Measurements from ENCODE around the gene DIPK1B.
"Not testable (repeated sequence)": the region's sequence is repeated elsewhere in the genome, so short reads cannot be mapped to it uniquely, and the experiment has no call there.

DIPK1B gene

GRCh38 chr9:136760424-136760823 lies 48.1 kb downstream of the DIPK1B start:
- H3K4me3 ChIP-seq (replicated peaks; ENCODE audit: low read depth, low read length): no peak overlapping the region
- no peak for DNase-seq (ENCODE audit: extremely low read depth, insufficient read length)
- H3K36me3 ChIP-seq (ENCODE audit: control insufficient read depth, insufficient read depth, low read length): no peaks in the 10 kb centered on the region
- no peak for TF ChIP-seq CTCF (IDR thresholded peaks at IDR 0.05; ENCODE audit: insufficient read depth, low read length, poor library complexity, severe bottlenecking)
- no peaks in the 10 kb centered on the region for H3K27me3 ChIP-seq (replicated peaks; ENCODE audit: control insufficient read depth, insufficient read depth, low read length)

- H3K27me3 ChIP-seq (replicated peaks; ENCODE audit: control insufficient read depth, insufficient read depth, low read length); DNase-seq (ENCODE audit: extremely low read depth, insufficient read length); H3K4me3 ChIP-seq (replicated peaks; ENCODE audit: low read depth, low read length); H3K36me3 ChIP-seq (ENCODE audit: control insufficient read depth, insufficient read depth, low read length): not testable (repeated sequence)
- peak; percentile 77 for TF ChIP-seq CTCF (IDR thresholded peaks at IDR 0.05; ENCODE audit: insufficient read depth, low read length, poor library complexity, severe bottlenecking)
Measured at GRCh38 chr9:136760834-136761544, 48.6 kb downstream of the DIPK1B start.

- no peak overlapping the region for H3K4me3 ChIP-seq (replicated peaks; ENCODE audit: low read depth, low read length)
Measured at GRCh38 chr9:136761545-136761981, 49.2 kb downstream of the DIPK1B start.

GRCh38 chr9:136762221-136762691 lies 49.9 kb downstream of the DIPK1B start:
- no peak for TF ChIP-seq CTCF (IDR thresholded peaks at IDR 0.05; ENCODE audit: insufficient read depth, low read length, poor library complexity, severe bottlenecking)
- H3K27me3 ChIP-seq (replicated peaks; ENCODE audit: control insufficient read depth, insufficient read depth, low read length): no peaks in the 10 kb centered on the region

More at GRCh38 chr9:136761545-136761981, 49.2 kb downstream of the DIPK1B start:
- Histone ChIP-seq H3K27me3 (replicated peaks; ENCODE audit: control insufficient read depth, insufficient read depth, low read length) (no peaks in the 10 kb centered on the region), H3K36me3 (ENCODE audit: control insufficient read depth, insufficient read depth, low read length) (no peaks in the 10 kb centered on the region)
- no peak for TF ChIP-seq CTCF (IDR thresholded peaks at IDR 0.05; ENCODE audit: insufficient read depth, low read length, poor library complexity, severe bottlenecking)
- no peak for DNase-seq (ENCODE audit: extremely low read depth, insufficient read length)

GRCh38 chr9:136762915-136763648 lies 50.7 kb downstream of the DIPK1B start:
- Histone ChIP-seq H3K36me3 (ENCODE audit: control insufficient read depth, insufficient read depth, low read length) (no peaks in the 10 kb centered on the region), H3K27me3 (replicated peaks; ENCODE audit: control insufficient read depth, insufficient read depth, low read length) (no peaks in the 10 kb centered on the region; the same call in 1 of the 2 replicates), H3K4me3 (replicated peaks; ENCODE audit: low read depth, low read length) (no peak overlapping the region)
- no peak for DNase-seq (ENCODE audit: extremely low read depth, insufficient read length)
- TF ChIP-seq CTCF (IDR thresholded peaks at IDR 0.05; ENCODE audit: insufficient read depth, low read length, poor library complexity, severe bottlenecking): no peak

More at GRCh38 chr9:136762221-136762691, 49.9 kb downstream of the DIPK1B start:
- no peak for DNase-seq (ENCODE audit: extremely low read depth, insufficient read length)
- H3K36me3 ChIP-seq (ENCODE audit: control insufficient read depth, insufficient read depth, low read length): no peaks in the 10 kb centered on the region
- H3K4me3 ChIP-seq (replicated peaks; ENCODE audit: low read depth, low read length): no peak overlapping the region
